HG03521 (cell line): ENCODE measurements around the gene CNDP1.

Source experiments
- ATAC-seq: cut with Tn5 transposase; IDR thresholded peaks from one replicate; pipeline ENCODE4 v1.9.1; 2021; ENCODE audit warnings: mild to moderate bottlenecking, moderate library complexity; ENCODE audit not compliant: unreplicated experiment

Gene CNDP1

GRCh38 chr18:74506448-74507084 is 27.7 kb upstream of the CNDP1 start:
- ATAC-seq = no peak

DNA sequence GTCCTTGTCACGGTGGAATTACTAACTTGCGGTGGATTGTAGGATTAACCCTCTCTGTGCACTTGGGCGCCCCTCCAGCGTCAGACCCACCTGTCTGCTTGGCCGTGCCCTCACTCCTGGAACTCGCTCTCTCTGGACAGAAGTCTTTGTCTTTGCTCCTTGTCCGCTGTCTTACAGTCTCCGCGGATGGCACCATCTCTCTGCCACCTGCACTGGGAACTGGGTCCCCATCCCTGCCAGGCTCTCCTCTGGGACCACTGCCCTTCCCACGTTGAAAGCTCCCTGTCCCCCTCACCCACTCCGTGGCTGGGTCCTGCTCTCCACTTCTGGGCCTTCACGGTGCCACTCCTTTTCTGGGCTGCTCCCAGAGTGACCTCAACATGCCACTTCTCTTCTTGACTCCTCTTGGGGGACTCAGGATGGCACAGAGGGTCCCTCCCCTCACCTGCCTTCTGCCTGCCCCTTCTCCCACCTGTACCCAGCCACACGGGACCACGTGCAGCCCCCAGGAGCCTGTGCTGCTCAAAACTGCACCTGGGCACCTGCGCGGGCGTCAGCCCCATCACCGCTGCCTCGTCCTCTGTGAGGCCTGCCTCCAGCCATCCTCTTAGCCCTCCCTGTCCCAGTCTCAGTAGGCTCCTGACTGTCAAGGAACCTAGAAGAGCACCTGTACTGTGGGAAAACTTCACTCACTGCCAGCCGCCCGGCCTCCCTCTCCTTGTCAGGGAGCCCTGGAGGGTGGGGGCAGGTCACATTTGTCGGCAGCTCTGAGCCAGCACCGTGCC is 27.0 kb upstream of the CNDP1 start:
- ATAC-seq = no peak

DNA sequence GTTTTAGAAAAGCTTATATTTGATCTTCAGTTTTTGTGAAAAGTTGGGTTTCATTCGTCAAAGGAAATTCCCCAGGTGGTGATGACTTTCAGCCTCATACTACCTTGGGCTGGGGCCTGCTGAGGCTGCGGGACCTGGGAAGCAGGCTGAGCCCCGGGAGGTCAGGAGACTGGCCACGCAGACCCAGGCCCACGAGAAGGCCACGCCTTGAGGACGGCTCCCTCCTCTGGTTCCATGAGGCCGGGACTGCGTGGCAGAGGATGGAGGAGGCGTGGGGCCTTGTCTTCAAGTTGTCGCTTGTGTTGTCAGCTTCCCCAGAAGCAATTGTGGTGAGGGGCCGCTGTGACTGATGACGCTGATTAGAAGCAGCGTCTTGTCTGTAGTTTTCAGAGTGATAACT is 26.4 kb upstream of the CNDP1 start:
- no peak for ATAC-seq

- ATAC-seq = no peak
Observed at GRCh38 chr18:74508366-74508765, 25.9 kb upstream of the CNDP1 start.

DNA sequence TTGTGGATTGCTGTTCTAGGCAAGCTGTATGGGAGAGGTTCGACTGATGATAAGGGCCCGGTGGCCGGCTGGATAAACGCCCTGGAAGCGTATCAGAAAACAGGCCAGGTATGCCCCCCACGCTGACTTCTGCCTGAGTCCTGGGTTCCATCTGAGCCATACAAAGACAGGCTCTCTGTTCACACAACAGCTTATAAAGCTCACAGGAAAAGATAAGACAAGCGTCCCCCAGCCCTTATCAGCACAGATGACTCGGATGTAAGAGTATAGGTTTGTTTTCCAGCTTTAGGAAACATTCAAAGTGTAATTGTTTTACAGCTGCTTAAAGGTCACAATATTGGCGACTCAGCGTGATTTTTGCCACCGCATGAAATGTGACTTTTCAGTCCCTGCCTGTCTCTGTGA is 25.5 kb upstream of the CNDP1 start:
- ATAC-seq = no peak

- no peak for ATAC-seq
Observed at GRCh38 chr18:74509856-74510769, 24.2 kb upstream of the CNDP1 start.

GRCh38 chr18:74510770-74511095 is 23.6 kb upstream of the CNDP1 start:
- ATAC-seq = no peak

- ATAC-seq = no peak
Observed at GRCh38 chr18:74511823-74512222, 22.5 kb upstream of the CNDP1 start.

DNA sequence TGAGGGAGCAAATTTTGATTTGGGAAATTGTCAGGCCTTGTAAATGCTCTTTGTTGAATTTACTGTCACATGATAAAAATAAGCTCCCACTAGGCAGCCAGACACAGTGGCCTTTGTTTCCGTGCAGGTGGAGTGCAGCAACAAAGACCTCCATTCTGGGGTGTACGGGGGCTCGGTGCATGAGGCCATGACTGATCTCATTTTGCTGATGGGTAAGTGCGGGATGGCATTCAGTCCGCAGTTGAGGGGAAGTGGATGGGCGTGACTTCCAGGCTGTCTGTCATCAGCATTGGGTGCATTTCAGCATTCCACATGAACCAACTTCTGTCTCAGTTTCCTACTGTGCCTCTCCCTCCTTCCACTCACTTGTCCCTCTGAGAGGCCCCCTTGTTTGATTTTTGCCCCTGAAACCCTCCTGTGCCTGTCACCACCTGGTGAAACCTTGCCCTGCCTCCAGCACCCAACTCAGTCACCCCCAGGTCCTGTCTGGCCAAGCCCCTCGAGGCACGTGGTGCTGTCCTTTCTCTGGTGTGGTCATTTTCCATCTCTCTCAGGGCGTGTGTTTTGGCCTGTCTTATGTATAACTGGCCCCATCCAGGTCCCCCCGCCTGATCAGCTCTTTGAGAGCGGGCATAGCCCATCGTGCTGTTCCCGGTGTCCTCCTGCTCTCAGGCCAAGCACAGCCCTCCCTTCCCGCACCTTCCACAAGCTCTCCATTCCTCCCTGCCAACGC is 21.8 kb upstream of the CNDP1 start:
- ATAC-seq = no peak

GRCh38 chr18:74513149-74513882 is 21.0 kb upstream of the CNDP1 start:
- ATAC-seq = no peak

- no peak for ATAC-seq
Observed at GRCh38 chr18:74513883-74514205, 20.5 kb upstream of the CNDP1 start.

DNA sequence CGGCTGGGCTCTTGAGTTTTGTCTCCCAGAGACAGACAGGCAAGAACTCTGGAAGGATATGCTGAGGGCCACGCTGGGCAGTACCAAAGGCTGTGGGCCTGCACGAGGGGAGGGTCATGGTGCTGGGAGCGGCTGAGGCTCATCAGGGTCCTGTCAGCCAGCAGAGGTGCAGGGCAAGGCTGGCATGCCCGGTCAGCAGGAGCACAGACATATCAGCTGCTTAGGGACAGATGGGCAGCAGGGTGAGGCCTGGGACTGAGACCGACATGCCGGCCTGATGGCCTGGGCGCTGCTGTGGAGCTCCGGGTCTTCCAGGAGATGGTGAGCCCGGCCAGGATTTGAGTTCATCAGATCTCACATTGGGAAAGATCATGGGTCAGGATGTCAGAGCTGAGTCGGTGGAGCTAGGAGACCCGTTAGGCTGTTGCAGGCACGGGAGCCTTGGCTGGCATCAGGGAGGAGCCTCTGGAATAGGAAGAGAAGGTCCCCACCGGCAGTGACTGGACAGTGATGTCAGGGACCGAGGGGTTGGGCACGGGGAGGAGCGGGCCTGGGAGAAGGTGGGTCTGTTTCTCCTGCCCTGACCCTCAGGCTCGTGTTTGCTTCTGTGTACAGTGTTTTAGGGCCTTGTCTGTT is 19.3 kb upstream of the CNDP1 start:
- ATAC-seq = no peak

GRCh38 chr18:74515620-74516231 is 18.6 kb upstream of the CNDP1 start:
- ATAC-seq = no peak

GRCh38 chr18:74516271-74517235 is 17.7 kb upstream of the CNDP1 start:
- ATAC-seq = no peak

DNA sequence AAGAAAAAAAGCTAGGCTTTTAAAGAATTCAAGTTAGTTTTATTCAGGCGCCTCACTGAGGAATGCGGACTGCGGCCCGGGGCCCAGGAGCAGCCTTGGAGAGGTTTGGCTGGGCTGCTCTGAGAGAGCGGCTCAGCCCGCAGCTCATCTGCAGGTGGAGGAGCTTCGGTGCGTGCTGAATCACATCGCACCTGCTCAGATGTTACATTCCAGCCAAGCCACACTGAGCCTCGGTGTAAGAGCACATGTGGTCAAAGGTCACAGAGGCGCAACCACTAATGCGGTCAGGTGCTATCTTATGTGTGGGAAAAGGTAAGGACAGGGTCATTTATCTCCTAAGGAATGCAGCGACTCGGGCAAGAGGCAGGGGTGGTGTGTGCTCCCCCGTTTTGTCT is 17.1 kb upstream of the CNDP1 start:
- ATAC-seq = no peak

DNA sequence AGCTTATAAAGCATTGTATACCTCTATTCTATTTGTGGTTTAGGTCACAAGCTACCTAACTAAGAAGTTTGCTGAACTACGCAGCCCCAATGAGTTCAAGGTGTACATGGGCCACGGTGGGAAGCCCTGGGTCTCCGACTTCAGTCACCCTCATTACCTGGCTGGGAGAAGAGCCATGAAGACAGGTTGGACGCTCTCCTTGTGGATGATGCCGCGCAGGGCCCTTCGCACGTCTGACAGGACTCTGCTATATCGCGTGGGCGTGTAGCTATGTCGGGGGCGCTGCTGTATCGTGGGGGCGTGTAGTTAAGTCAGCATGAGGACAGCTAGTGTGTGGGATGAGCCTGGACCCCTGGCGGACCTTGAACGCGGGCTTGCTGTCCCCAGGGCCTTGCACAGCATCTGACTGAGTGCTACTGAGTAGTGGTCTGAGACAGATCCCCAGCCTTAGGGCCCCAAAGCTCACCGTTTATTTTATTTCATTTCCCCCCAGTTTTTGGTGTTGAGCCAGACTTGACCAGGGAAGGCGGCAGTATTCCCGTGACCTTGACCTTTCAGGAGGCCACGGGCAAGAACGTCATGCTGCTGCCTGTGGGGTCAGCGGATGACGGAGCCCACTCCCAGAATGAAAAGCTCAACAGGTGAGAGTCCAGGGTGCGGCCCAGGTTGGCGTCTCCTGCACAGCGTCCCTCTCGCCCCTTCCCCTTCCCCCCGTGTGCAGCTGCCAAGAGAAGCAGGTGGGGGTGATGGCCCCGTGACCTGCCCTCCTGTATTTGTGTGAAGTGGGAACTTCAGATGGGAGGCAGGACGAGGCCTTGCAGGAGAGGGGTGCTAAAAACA is 15.6 kb upstream of the CNDP1 start:
- ATAC-seq = no peak

GRCh38 chr18:74519320-74520095 is 14.8 kb upstream of the CNDP1 start:
- ATAC-seq = no peak
